Esophagus squamous epithelium (tissue), 4 donors: ENCODE results near the gene DNAI7.

Experiments
- POLR2A ChIP-seq, 4 donors: fragments of 450-650 bp; IDR thresholded peaks; one replicate each; pipeline ENCODE4 v1.6.1; 2017; ENCODE audit warnings: antibody characterized with exemption in 4 of 4, mild to moderate bottlenecking in 4 of 4, moderate library complexity in 3 of 4
- TF ChIP-seq, protein P1 (sequence below), 6 experiments: fragments of 450-650 bp in 4 of 6; fragments of 200-600 bp in 2 of 6; sonication (generic) in 2 of 6; IDR thresholded peaks; one replicate each; pipeline ENCODE4 v1.5.1; 2016 to 2019; ENCODE audit warnings: antibody characterized with exemption in 6 of 6, mild to moderate bottlenecking in 4 of 6, moderate library complexity in 4 of 6

DNA sequence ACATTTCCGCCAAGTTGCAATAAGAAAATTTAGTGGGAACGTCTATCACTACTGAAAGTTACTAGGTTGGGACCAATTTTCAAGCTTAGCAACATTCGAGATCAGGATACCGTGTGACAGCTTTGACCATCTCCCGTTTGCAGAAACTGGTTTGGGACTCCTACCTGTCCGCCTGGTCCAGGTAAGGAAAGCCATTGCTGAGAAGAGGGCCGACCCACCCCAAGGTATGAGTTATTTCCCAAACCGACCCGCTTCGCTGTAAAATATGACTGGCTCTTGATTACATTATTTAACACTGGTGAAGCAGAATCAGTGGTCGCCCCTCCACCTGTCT lies 271 bp downstream of the DNAI7 start:
- TF ChIP-seq, protein P1, sequence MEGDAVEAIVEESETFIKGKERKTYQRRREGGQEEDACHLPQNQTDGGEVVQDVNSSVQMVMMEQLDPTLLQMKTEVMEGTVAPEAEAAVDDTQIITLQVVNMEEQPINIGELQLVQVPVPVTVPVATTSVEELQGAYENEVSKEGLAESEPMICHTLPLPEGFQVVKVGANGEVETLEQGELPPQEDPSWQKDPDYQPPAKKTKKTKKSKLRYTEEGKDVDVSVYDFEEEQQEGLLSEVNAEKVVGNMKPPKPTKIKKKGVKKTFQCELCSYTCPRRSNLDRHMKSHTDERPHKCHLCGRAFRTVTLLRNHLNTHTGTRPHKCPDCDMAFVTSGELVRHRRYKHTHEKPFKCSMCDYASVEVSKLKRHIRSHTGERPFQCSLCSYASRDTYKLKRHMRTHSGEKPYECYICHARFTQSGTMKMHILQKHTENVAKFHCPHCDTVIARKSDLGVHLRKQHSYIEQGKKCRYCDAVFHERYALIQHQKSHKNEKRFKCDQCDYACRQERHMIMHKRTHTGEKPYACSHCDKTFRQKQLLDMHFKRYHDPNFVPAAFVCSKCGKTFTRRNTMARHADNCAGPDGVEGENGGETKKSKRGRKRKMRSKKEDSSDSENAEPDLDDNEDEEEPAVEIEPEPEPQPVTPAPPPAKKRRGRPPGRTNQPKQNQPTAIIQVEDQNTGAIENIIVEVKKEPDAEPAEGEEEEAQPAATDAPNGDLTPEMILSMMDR (IDR thresholded peaks at IDR 0.05) = no peak
- no peak for TF ChIP-seq POLR2A (IDR thresholded peaks at IDR 0.05)
